GM23338 (cell line): Measurements from ENCODE around the gene CLDN2.

Source experiments
- CREB1 ChIP-seq: fragments of 250-450 bp; sonication (Bioruptor Pico); IDR thresholded peaks from 2 replicates; pipeline ENCODE4 v1.5.0; 2020; ENCODE audit warnings: low read depth, mild to moderate bottlenecking, moderate library complexity
- EZH2 ChIP-seq: fragments of 200-600 bp; sonication (generic); IDR thresholded peaks from one replicate; pipeline ENCODE4 v1.8.0; 2017; ENCODE audit warnings: antibody characterized with exemption, mild to moderate bottlenecking, low read depth; ENCODE audit not compliant: unreplicated experiment
- EZH2phosphoT487 ChIP-seq: fragments of 200-600 bp; sonication (generic); IDR thresholded peaks from one replicate; pipeline ENCODE4 v1.8.1; 2018; ENCODE audit warnings: antibody characterized with exemption; ENCODE audit not compliant: unreplicated experiment
- JUNB ChIP-seq: IDR thresholded peaks from one replicate; pipeline ENCODE4 v1.6.1; 2016; ENCODE audit warnings: antibody characterized with exemption; ENCODE audit not compliant: unreplicated experiment
- POLR2AphosphoS5 ChIP-seq: IDR thresholded peaks from 2 replicates; pipeline ENCODE4 v1.6.1; 2016; ENCODE audit warnings: antibody characterized with exemption, low read depth
- REST ChIP-seq: IDR thresholded peaks from one replicate; pipeline ENCODE4 v1.6.1; 2018; ENCODE audit warnings: antibody characterized with exemption; ENCODE audit not compliant: unreplicated experiment
- ZNF114 ChIP-seq: fragments of 250-450 bp; sonication (Bioruptor Pico); IDR thresholded peaks from 2 replicates; pipeline ENCODE4 v1.5.0; 2020; ENCODE audit warnings: mild to moderate bottlenecking, moderate library complexity
- TF ChIP-seq, protein P1 (sequence below), 2 experiments: fragments of 200-600 bp in 1 of 2; sonication (generic) in 1 of 2; conservative IDR thresholded peaks; 2 replicates each; pipeline versions ENCODE4 v1.5.1 to v1.6.1; 2016 to 2017; ENCODE audit warnings: antibody characterized with exemption in 2 of 2, low read depth in 2 of 2, mild to moderate bottlenecking in 2 of 2, moderate library complexity in 1 of 2

DNA sequence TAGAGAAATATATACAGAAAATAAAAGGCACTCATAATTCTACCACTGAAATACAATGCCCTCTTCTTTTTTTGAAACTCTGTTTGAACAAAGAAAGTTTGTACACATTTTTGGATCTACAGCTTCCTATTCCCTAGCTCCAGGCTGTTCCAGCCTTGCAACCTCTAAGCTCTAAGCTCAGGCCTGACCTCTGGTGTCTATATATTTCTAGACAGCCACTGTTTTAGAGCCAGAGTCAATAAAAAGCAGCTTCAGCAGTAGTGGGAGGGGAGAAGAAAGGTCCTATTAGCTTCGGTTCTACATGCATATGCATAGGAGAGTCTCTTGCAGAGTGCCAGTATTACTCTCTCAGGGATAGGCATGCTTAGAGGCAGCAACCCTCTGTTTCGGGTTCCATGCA, 39.7 kb downstream of the CLDN2 start:
- TF ChIP-seq, protein P1, sequence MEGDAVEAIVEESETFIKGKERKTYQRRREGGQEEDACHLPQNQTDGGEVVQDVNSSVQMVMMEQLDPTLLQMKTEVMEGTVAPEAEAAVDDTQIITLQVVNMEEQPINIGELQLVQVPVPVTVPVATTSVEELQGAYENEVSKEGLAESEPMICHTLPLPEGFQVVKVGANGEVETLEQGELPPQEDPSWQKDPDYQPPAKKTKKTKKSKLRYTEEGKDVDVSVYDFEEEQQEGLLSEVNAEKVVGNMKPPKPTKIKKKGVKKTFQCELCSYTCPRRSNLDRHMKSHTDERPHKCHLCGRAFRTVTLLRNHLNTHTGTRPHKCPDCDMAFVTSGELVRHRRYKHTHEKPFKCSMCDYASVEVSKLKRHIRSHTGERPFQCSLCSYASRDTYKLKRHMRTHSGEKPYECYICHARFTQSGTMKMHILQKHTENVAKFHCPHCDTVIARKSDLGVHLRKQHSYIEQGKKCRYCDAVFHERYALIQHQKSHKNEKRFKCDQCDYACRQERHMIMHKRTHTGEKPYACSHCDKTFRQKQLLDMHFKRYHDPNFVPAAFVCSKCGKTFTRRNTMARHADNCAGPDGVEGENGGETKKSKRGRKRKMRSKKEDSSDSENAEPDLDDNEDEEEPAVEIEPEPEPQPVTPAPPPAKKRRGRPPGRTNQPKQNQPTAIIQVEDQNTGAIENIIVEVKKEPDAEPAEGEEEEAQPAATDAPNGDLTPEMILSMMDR (conservative IDR thresholded peaks at IDR 0.05; ENCODE audit: low read depth in 2 of 2) = peak; percentile 28 to 36; a peak in 3 of 4 replicates
- no peak for TF ChIP-seq REST
- TF ChIP-seq EZH2phosphoT487 = no peak
- no peak for TF ChIP-seq CREB1
- TF ChIP-seq POLR2AphosphoS5 = no peak
- TF ChIP-seq JUNB = no peak
- TF ChIP-seq EZH2 = no peak
- TF ChIP-seq ZNF114 (CRISPR knock-in tag) = no peak
